Skeletal muscle tissue (tissue), 4 donors: ENCODE data around the gene HOMER2. TPM values are rescaled to one million over a fixed set of nuclear protein-coding genes. Genes with fewer than 3 reads are reported as not detected.
"Not testable (repeated sequence)": the region's sequence is repeated elsewhere in the genome, so short reads cannot be mapped to it uniquely, and the experiment has no call there.

Source experiments
- H3K27ac ChIP-seq: one replicate; pipeline ENCODE4 v1.7.0; 2013; ENCODE audit warnings: mild to moderate bottlenecking, low read depth, low read length, inconsistent platforms
- H3K27me3 ChIP-seq, 3 donors: one replicate each; pipeline ENCODE4 v1.7.0; 2013; ENCODE audit warnings: low read length in 3 of 3; ENCODE audit not compliant: control insufficient read depth in 3 of 3, insufficient read depth in 3 of 3
- H3K36me3 ChIP-seq, 3 donors: one replicate each; pipeline ENCODE4 v1.7.0; 2013; ENCODE audit warnings: low read length in 3 of 3; ENCODE audit not compliant: control insufficient read depth in 3 of 3, insufficient read depth in 3 of 3
- H3K4me1 ChIP-seq, 3 donors: one replicate each; pipeline ENCODE4 v1.7.0; 2013; ENCODE audit warnings: low read length in 3 of 3, mild to moderate bottlenecking in 3 of 3; ENCODE audit not compliant: control insufficient read depth in 3 of 3, insufficient read depth in 3 of 3
- H3K4me3 ChIP-seq, 3 donors: one replicate each; pipeline ENCODE4 v1.7.0; 2013; ENCODE audit warnings: low read length in 3 of 3
- H3K9ac ChIP-seq, 3 donors: one replicate each; pipeline ENCODE4 v1.7.0; 2013; ENCODE audit warnings: low read length in 3 of 3, mild to moderate bottlenecking in 3 of 3, moderate library complexity in 2 of 3, low read depth in 1 of 3
- H3K9me3 ChIP-seq, 3 donors: one replicate each; pipeline ENCODE4 v1.7.0; 2013; ENCODE audit warnings: low read length in 3 of 3; ENCODE audit not compliant: control insufficient read depth in 3 of 3
- total RNA-seq: library from RNA; depleted of rRNA; stranded (reverse); fragments of >200 nt; gene quantifications from one replicate; pipeline ENCODE4 v1.2.3, GENCODE V29; 2014
- donor health status: Osteomylitis.

HOMER2 gene
- total RNA-seq, 1 donor from 2014 or later, result 11.0 TPM

DNA sequence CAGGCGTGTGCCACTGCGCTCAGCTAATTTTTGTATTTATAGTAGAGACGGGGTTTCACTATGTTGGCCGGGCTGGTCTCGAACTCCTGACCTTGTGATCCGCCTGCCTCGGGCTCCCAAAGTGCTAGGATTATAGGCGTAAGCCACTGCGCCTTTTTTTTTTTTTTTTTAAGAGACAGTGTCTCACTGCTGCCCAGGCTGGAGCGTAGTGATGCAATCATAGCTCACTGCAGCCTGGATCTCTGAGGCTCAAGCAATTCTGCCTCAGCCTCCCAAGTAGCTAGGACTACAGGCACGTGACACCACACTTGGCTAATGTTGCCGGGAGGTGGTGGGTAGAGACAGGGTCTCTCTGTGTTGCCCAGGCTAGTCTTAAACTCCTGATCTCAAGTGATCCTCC, 59.0 kb downstream of the HOMER2 start:
- peaks cover 12 to 36% (median 35%) of the 10 kb centered on the region in 3 donors for H3K4me1 ChIP-seq
- H3K36me3 ChIP-seq, H3K9me3 ChIP-seq, H3K27ac ChIP-seq, H3K9ac ChIP-seq, H3K27me3 ChIP-seq, H3K4me3 ChIP-seq: not testable (repeated sequence)

DNA sequence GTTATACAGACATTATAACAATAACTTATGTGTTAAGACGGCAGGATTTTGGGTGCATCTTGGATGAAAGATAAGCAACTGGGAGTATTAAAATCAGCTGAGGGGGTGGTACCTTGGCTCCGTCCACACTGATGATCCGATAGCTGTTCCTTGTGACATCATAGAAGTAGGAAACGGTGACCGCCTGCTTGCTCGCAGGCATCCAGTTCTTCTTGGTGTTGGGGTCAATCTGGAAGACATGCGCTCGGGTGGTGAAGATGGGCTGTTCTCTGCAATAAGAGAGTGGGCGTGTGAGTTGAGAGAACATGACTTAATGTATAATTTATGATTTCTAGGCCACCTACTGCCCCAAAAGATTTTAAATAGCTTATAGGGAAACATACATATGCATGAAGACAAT, 59.9 kb downstream of the HOMER2 start:
- Histone ChIP-seq H3K27ac (no peak overlapping the region), H3K9ac (no peak overlapping the region), H3K9me3 (no peaks in the 10 kb centered on the region), H3K36me3 (peaks cover 0 to 9% (median 2%) of the 10 kb centered on the region in 3 donors), H3K4me3 (no peak overlapping the region), H3K27me3 (no peaks in the 10 kb centered on the region), H3K4me1 (peaks cover 12 to 32% (median 26%) of the 10 kb centered on the region in 3 donors)

DNA sequence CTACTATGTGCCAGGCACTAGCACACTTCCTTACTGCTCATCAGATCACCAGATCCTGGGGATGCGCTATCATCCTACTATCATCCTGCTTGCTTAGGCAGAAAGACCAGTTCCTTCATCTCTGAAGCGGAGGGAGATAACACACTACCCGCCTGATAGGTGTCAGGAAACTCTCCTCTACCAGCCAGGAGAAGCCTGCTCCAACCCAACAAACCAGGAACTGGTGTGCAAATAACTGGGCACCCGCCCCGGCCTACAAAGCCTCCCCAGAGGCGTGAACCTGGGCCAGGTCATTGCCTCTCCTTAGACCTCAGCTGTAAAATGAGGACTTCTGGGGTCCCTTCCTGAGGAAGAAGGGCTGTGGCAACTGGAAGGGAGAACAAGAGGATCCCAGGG, 61.5 kb downstream of the HOMER2 start:
- no peaks in the 10 kb centered on the region for H3K9me3 ChIP-seq
- no peaks in the 10 kb centered on the region for H3K27me3 ChIP-seq
- peaks cover 12 to 32% (median 26%) of the 10 kb centered on the region in 3 donors for H3K4me1 ChIP-seq
- no peak overlapping the region for H3K4me3 ChIP-seq
- H3K27ac ChIP-seq, result no peak overlapping the region
- peaks cover 0 to 9% (median 2%) of the 10 kb centered on the region in 3 donors for H3K36me3 ChIP-seq
- peak overlapping the region in 2 of 3 donors; percentile 3 to 26 for H3K9ac ChIP-seq

DNA sequence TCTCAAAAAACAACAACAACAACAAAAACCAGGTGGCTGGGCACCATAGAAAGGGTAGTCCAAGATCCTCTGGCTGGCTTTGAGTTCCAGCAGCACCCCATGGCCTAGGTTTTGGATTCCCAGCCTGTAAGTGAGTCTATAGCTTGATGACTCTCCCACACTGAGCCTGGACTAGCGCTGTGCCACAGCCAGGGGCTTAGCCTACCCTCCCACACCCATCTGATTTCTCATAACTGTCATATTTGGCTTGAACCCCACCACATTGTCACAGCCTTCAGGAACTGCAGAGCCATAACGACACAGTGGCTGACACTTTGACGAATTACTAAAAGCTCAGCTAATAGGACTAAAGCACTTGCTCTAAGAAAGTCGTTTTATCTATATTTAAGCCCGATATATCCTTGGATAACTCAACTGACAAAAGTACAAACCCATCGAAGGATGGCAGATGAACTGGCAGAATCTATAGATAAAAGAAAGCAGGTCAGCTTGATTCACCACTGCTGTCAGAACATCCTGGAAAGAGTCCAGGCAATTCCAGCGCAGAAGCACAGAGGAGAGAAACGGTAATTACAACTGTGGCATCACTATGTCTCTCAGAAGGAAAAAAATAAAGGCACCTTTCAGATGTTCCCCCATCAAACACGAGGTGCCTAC, 62.1 kb downstream of the HOMER2 start:
- H3K27ac ChIP-seq, result no peak overlapping the region
- no peak overlapping the region for H3K4me3 ChIP-seq

DNA sequence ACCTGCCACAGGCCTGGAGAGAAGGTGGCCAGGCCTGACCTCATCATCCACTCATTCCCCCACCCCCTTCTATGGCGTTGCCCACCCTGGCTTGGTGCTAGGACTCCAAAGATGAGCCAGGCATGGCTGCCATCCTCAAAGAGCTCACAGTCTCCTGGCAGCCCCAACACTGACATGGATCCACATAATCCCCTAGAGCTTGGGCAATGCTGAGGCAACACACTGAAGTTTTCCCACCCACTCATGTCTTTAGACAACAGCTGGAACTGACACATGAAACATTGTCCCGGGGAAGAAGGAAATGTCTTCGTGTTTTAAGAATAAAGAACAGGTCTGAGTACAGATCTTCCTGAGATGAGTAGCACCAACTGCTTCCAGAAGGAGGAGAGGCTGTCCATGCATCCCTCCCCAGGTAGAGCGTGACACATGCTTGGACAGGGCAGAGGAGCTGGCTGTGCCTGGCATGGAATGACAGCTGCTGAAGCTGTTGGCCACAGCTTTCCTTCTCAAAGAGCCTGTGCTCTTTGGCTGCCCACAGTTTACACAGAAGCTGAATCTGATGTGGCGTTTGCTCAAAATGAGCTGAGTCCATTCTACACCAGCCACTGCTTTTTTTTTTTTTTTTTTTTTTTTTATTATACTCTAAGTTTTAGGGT, 70.1 kb downstream of the HOMER2 start:
- H3K36me3 ChIP-seq, result no peaks in the 10 kb centered on the region
- H3K4me1 ChIP-seq, result peaks cover 20 to 33% (median 24%) of the 10 kb centered on the region in 3 donors
- no peaks in the 10 kb centered on the region for H3K9me3 ChIP-seq
- H3K4me3 ChIP-seq, result no peak overlapping the region
- H3K9ac ChIP-seq, result peak overlapping the region in 1 of 3 donors; percentile 33
- H3K27me3 ChIP-seq, result no peaks in the 10 kb centered on the region
- H3K27ac ChIP-seq, result no peak overlapping the region

More for the DNA sequence above, 62.1 kb downstream of the HOMER2 start:
- Histone ChIP-seq H3K36me3 (peaks cover 0 to 9% (median 2%) of the 10 kb centered on the region in 3 donors), H3K4me1 (peaks cover 12 to 32% (median 26%) of the 10 kb centered on the region in 3 donors), H3K27me3 (no peaks in the 10 kb centered on the region), H3K9me3 (no peaks in the 10 kb centered on the region), H3K9ac (peak overlapping the region in 1 of 3 donors; percentile 26)

DNA sequence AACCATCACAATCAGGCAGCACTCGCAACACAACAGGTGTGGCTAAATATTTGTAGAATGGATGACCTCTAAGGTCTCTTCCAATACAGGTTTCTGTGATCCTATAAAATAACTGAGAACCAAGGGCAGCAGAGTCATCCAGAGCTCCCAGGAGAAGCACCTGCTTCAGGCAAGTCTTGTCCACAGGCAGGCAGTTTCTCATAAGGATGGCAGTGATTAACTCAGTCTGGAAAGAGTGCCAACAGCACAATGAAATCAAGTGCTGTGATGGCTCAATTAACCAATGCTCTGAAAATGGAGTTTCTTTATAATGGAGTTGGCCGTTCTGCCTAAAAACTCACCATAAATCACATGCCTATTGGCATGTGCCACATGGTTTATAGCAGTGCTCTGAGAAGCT, 70.8 kb downstream of the HOMER2 start:
- Histone ChIP-seq H3K9ac (no peak overlapping the region), H3K4me3 (no peak overlapping the region), H3K4me1 (peaks cover 20 to 33% (median 24%) of the 10 kb centered on the region in 3 donors), H3K27ac (no peak overlapping the region), H3K9me3 (no peaks in the 10 kb centered on the region), H3K27me3 (no peaks in the 10 kb centered on the region), H3K36me3 (no peaks in the 10 kb centered on the region)

DNA sequence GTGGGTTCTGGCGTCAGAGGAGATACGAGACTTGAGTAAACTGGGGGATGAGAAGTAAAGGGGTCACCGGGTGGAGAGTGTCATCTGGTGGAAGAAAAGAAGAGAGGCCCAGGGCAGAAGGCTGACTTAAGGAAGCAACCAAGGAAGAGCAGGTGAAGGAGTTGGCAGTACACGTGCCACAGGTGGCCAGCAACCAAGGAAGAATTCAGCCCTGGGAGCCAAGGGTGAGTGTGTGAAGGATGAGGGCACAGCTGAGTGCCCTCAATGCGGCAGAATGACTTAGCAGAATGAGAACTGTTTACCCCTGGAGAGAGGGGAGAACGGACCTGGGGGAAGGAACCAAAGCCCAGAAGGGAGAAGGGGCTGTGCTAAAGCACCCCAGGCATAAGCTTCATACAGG, 71.8 kb downstream of the HOMER2 start:
- peak overlapping the region in 2 of 3 donors; percentile 33 to 50 for H3K9ac ChIP-seq
- peak overlapping the region; percentile 38 for H3K27ac ChIP-seq
- H3K36me3 ChIP-seq, result no peaks in the 10 kb centered on the region
- H3K27me3 ChIP-seq, result no peaks in the 10 kb centered on the region
- peaks cover 20 to 35% (median 28%) of the 10 kb centered on the region in 3 donors for H3K4me1 ChIP-seq
- H3K9me3 ChIP-seq, result no peaks in the 10 kb centered on the region
- no peak overlapping the region for H3K4me3 ChIP-seq

DNA sequence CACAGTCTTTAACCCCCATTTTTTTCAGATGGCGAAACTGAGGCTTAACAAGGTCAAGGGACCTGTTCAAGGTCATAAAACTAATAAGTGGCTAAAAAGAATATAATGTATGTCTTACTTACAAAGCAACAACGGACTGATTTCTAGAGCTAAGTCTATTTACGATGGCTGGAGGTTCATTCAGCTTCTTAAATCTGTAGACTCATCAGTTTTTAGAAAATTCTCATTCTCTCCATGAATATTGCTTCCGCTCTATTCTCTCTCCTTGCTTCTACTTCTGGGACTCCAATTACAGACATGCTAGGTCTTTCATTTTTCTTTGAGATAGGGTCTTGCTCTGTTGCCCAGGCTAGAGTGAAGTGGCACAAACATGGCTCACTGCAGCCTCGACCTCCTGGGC, 74.2 kb downstream of the HOMER2 start:
- H3K36me3 ChIP-seq, result peaks cover 4 to 15% (median 10%) of the 10 kb centered on the region in 3 donors
- H3K27me3 ChIP-seq, result no peaks in the 10 kb centered on the region
- H3K4me3 ChIP-seq, result no peak overlapping the region
- peaks cover 28 to 49% (median 44%) of the 10 kb centered on the region in 3 donors for H3K4me1 ChIP-seq
- H3K9ac ChIP-seq, result no peak overlapping the region
- H3K9me3 ChIP-seq, result no peaks in the 10 kb centered on the region
- H3K27ac ChIP-seq, result no peak overlapping the region

DNA sequence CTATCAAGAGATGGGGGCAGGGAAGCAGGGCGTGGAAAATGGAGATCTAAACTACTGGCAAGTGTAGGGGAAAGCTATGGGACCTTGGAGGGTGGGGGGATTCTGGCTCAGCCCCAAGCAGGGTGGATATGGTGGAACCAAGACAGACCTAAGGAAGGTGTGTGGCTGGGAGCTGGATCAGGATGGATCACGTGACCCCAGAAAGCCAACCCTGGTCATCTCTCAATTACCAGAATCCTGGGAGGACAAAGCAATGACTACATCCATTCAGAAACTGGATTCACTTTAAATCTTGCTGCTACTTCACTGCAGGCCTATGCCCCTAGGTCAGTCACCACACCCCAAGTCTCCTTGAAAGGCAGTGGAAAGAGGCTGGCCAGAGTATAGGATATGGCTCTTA, 74.7 kb downstream of the HOMER2 start:
- no peak overlapping the region for H3K9ac ChIP-seq
- H3K27ac ChIP-seq, result no peak overlapping the region
- H3K4me1 ChIP-seq, result peaks cover 28 to 49% (median 44%) of the 10 kb centered on the region in 3 donors
- peaks cover 4 to 20% (median 14%) of the 10 kb centered on the region in 3 donors for H3K36me3 ChIP-seq
- H3K4me3 ChIP-seq, result no peak overlapping the region
- no peaks in the 10 kb centered on the region for H3K9me3 ChIP-seq
- H3K27me3 ChIP-seq, result no peaks in the 10 kb centered on the region

DNA sequence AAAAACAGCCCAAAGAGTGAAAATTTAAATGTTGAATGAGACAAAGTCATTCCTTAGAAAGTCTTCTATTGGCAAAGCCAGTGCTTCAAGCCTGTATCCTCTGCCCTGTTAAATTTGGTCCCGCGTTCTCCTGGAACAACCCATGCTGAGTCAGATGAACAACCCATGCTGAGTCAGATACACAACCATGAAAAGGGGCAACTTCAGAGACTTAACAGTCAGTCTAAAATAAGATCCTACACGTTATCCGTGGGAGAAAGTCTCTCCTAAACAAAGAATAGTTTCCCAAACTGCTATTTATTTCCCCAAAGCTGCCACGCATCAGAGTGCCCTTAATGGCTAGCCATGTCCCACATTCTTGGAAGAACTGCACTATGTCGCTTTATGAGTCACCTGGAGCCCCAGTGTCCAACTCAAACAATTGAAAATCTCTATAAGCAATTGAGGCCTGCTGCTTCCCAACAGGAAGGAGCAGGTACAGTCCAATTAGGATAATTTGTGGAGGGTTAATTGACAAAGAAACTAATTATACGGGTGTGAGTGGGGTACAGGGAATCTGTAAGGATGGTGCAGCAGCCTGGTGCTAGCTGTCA, 77.0 kb downstream of the HOMER2 start:
- peaks cover 7 to 27% (median 16%) of the 10 kb centered on the region in 3 donors for H3K36me3 ChIP-seq
- no peaks in the 10 kb centered on the region for H3K27me3 ChIP-seq
- no peak overlapping the region for H3K9ac ChIP-seq
- no peak overlapping the region for H3K4me3 ChIP-seq
- H3K4me1 ChIP-seq, result peaks cover 10 to 27% (median 26%) of the 10 kb centered on the region in 3 donors
- H3K9me3 ChIP-seq, result no peaks in the 10 kb centered on the region
- H3K27ac ChIP-seq, result peak overlapping the region; percentile 46
